Measurements from ENCODE around the gene GPR37L1.

- no peak for TF ChIP-seq POLR2A (IDR thresholded peaks at IDR 0.05)
- no peak for TF ChIP-seq CTCF (IDR thresholded peaks at IDR 0.05)
Observed at GRCh38 chr1:202176949-202177927, 54.5 kb downstream of the GPR37L1 start.

Measured in right lobe of liver (tissue), 4 donors.